HG02885 (cell line): ENCODE results near the gene KNSTRN.
A peak's percentile ranks its signal among the peaks of the same experiment; 100 is the strongest.

Experiments used
- ATAC-seq: cut with Tn5 transposase; IDR thresholded peaks from one replicate; pipeline ENCODE4 v1.9.1; 2021; ENCODE audit warnings: mild to moderate bottlenecking; ENCODE audit not compliant: unreplicated experiment, poor library complexity

KNSTRN gene

GRCh38 chr15:40424483-40425115 is 42.1 kb downstream of the KNSTRN start:
- ATAC-seq: no peak

GRCh38 chr15:40425681-40426080 is 43.2 kb downstream of the KNSTRN start:
- ATAC-seq: no peak

- no peak for ATAC-seq
Observed at GRCh38 chr15:40427188-40427587, 44.7 kb downstream of the KNSTRN start.

GRCh38 chr15:40428185-40428584 is 45.7 kb downstream of the KNSTRN start:
- no peak for ATAC-seq

GRCh38 chr15:40429068-40429710 is 46.7 kb downstream of the KNSTRN start:
- ATAC-seq: no peak

DNA sequence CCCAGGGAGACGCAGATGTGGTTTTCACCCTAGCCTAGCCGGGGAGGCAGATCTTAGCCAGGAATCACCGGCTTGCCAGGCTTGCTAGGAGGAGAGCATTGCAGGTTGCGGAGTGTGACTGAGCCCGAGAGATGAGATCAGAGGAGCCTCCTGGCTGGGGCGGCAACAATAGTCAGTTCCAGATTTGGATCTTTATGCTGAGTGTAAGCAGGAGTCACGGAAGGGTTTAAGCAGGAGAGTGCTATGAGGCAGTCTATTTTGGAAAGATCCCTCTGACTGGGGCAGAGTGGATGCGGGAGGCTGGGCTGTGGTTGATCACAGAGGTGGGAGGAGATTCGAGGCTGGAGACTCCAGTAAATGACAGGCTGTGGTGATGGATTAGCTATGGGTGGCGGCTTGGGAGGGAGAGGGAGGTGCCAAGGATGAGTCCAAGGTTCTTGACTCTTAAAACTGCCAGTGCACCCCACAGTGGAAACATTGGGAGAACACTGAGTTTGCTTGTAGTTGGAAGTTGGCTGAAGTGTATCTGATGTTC is 47.8 kb downstream of the KNSTRN start:
- no peak for ATAC-seq

GRCh38 chr15:40435023-40435709 is 52.6 kb downstream of the KNSTRN start:
- no peak for ATAC-seq

GRCh38 chr15:40435710-40436089 is 53.2 kb downstream of the KNSTRN start:
- ATAC-seq: no peak

DNA sequence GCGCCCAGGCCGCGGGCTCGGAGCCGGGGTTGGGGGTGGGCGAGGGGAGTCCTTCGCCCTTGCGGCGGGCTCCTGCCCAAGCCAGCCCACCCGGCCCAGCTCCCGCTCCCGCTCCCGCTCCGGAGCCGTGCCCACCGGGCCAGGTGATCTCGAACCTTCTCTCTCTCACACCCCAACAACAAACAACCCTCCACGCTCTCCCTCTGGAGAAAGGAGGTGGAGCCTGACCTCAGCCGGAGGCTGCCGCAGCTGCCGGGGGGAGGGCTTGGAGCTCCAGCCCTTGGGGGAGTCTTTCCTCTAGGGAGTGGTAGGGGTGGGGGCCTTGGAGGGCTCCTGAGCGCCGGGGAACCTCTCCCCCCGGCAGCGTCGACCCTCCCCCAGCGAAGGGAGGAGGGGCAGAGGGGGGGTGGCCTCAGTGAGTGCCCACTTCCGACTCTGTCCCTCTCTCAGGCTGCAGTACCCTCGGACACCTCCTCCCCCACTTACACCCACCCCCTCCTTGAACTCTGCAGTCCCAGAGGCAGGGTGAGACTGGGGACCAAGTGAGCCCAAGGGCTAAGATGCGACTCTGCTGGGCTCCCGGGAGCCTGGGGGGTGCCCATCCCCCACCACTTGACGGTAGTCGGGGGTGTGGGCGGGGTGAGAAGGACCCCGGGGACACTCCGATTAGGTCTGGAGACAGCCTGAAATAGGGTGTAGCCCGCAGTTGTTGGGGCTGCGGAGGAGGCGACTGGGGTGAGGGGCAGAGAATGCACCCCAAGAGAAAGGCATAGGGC is 53.8 kb downstream of the KNSTRN start:
- ATAC-seq: no peak

- no peak for ATAC-seq
Observed at GRCh38 chr15:40436892-40437751, 54.6 kb downstream of the KNSTRN start.

- ATAC-seq: no peak
Observed at GRCh38 chr15:40437752-40438687, 55.5 kb downstream of the KNSTRN start.

- ATAC-seq: no peak
Observed at GRCh38 chr15:40438712-40439111, 56.2 kb downstream of the KNSTRN start.

DNA sequence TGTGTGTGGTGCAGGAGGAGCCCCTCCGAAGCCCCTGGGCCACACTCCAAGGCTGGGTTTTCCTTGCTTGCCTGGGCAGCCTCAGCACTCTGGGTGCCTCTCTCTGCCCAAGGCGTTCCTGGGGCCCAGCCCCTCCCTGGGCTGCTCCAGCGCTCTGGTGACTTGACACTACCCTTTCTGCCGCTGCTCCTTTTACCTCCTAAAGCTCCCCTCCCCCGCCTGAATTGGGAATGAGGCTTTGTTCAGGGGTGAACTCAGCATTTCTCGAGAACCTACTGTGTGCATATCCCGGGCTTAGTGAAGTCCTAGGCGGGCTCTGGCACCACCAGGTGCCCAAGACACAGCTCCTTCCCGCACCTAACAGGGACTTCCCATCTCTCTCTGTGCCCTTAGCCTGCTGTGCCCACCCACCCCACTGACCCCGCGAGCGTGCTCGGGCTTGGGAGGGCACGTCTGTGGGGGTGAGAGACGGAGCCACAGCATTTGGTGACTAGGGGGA is 57.0 kb downstream of the KNSTRN start:
- no peak for ATAC-seq

GRCh38 chr15:40439960-40440742 is 57.6 kb downstream of the KNSTRN start:
- no peak for ATAC-seq

GRCh38 chr15:40440743-40441564 is 58.4 kb downstream of the KNSTRN start, which contains the start of gene BAHD1:
Gene BAHD1 (plus strand): TSS chr15:40440953. CDS start chr15:40458465, 17,512 bp downstream.
- peak; percentile 89 for ATAC-seq

DNA sequence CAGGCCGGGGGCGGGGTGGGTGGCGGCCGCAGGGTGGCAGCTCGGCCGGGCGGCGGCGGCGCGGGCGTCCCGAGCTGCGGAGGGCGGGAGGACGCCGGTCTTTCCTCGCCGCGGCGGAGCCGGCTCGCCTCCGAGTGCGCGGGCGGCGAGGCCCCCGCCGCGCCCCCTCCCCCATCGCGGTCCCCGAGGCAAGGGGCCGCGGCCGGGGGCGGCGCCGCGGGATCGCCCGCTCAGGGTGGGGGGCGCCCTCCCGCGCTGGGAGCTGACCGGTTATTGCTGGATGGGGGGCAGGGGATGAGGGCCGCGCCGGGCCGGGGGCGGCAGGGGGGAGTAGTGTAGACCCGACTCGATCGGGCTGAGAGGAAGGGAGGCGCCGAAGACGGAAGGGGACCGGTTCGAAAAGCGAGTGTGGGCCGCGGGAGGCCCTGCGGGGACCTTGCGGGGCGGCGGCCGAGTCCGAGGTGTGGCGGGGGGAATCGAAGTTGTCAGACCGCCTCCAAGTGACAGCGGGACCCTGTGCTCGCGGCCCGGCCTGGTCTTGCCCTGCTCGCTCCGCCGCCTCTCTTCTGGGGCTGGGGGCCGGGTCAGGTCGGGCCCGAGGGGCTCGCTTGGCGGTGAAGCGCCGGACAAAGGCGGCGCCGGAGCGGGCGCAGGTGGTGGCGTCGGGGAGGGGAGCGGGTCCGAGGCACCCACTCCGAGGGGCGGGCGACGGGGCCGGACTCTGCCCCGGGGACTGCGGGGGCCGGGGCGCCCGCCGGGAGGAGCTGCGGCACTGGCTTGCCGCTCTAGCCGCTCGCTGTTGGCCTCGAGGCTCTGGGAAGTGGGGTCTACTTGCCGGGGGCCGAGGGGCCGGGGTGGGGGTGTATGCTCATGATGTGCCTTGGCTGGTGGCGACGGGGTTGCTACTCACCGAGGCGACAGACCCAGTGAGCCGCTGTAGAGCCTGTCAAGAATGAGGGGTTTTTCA is 59.3 kb downstream of the KNSTRN start:
- ATAC-seq: no peak
